Measurements from ENCODE around the gene DPP6. TPM values are rescaled to one million over a fixed set of nuclear protein-coding genes. Genes with fewer than 3 reads are reported as not detected.
"Not testable (repeated sequence)": the region's sequence is repeated elsewhere in the genome, so short reads cannot be mapped to it uniquely, and the experiment has no call there.

Gene DPP6
- total RNA-seq, 8 experiments from 2014 or later = 0.07 to 21.1 (median 1.7) TPM

DNA sequence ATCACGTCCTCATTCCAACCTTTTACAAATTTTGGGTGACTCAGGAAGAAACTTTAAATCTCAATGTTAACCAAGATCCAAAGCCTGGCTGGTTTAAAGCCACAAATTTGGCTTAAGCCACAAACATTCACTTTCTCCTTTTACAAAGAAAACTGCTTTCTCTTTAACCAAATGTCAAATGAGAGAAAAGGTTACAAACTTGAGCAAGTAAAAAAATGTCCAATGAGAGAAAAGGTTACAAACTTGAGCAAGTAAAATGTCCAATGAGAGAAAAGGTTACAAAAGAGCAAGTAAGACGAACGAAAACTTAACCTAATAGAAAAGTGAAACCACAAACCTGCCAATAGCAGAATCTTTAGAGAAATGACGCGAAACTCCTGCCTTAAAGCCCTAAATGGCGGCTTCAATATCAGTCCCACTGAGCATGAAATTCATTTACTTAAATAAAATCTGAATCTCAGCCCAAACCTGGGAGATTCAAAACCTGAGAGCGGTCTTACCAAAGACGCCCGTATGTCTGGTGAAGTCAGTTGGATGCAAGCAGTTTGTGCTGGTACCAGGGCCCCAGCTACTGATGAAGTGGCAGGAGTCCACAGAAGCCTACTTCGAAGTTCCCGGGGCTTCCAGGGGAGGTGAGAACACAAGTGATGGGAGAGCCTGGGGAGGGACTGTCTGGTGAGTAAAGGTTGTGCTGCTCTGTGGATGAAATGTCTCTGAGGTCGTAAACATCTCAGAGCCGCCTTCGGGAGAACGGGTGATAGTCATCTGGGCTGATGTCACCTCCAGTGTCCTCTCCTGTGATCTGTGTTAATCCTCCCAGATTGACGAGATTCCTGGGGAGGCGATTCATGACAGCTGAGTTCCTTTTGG is 876.2 kb downstream of the DPP6 start:
- 0 to 78% (median 62%) methylated on average over 3 to 14 of the region's 17 CpGs; no CpG with 5 or more reads in 1 of the 10 experiments for WGBS, 10 experiments
- in situ Hi-C loops (cut with MboI; ENCODE audit: low pct_unique_long_range_greater_than_20kb in 2 of 9, low sequenced_read_pairs in 9 of 9, unreplicated experiment in 9 of 9) = loop anchor here in 2 of 9 experiments (10.0 to 25.0 kb wide), 2 partner anchors 416 to 834 kb away; no protein-coding TSS in a partner anchor

GRCh38 chr7:154929006-154929726 is 877.0 kb downstream of the DPP6 start:
- Histone ChIP-seq H3K4me1 (replicated peaks in 1 of 2) (no peaks in the 10 kb centered on the region), H3K27ac (no peak overlapping the region), H3K4me3 (no peak overlapping the region)
- peak in 3 of 8 experiments; percentile 28 to 45 (median 34) for ATAC-seq (replicated peaks in 6 of 8)
- 20 to 97% (median 80%) methylated on average over 1 to 7 of the region's 9 CpGs; no CpG with 5 or more reads in 3 of the 10 experiments for WGBS, 10 experiments
- in situ Hi-C loops (cut with MboI; ENCODE audit: low pct_unique_long_range_greater_than_20kb in 2 of 9, low sequenced_read_pairs in 9 of 9, unreplicated experiment in 9 of 9) = loop anchor here in 2 of 9 experiments (10.0 to 25.0 kb wide), 2 partner anchors 416 to 833 kb away; no protein-coding TSS in a partner anchor

More for the DNA sequence above, 876.2 kb downstream of the DPP6 start:
- H3K4me1 ChIP-seq (replicated peaks in 1 of 2) = no peaks in the 10 kb centered on the region
- no peak overlapping the region for H3K4me3 ChIP-seq
- no peak overlapping the region for H3K27ac ChIP-seq
- peak in 3 of 8 experiments; percentile 80 to 82 (median 81) for ATAC-seq (replicated peaks in 6 of 8)

DNA sequence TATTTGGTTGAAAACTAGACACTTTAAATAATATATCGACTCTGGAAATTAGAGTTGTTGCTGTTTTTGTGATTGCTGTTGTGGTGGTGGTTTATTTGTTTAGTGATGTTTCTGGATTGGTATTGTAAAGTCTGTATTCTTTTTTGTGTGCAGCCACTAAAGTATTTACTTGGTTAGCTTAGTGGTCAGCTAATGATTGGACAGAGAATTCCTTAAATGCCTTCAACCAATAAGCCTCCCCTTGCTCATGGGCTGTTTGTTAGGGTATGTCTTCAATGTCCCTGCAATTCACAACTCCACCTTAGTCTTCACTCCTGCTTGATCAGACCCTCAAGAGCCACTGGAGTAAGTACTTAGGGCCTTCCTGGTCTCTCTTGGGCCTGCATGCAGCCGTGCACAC is 879.7 kb downstream of the DPP6 start:
- in situ Hi-C loops (cut with MboI; ENCODE audit: low pct_unique_long_range_greater_than_20kb in 2 of 9, low sequenced_read_pairs in 9 of 9, unreplicated experiment in 9 of 9) = loop anchor here in 1 of 9 experiments (25.0 kb wide), 1 partner anchor 830 kb away; no protein-coding TSS in a partner anchor

DNA sequence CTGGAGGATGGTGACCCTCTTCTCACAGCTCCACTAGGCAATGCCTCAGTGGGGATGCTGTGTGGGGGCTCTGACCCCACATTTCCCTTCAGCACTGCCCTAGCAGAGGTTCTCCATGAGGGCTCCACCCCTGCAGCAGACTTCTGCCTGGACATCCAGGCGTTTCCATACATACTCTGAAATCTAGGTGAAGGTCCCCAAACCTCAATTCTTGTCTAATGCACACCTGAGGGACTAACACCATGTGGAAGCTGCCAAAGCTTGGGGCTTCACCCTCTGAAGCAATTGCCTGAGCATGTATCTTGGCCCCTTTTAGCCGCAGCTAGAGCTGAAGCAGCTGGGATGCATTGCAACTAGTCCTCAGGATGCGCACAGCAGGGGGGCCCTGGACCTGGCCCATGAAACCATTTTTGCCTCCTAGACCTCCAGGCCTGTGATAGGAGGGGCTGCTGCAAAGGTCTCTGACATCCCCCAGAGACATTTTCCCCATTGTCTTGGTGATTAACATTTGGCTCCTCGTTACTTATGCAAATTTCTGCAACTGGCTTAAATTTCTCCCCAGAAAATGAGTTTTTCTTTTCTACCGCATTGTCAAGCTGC is 882.3 kb downstream of the DPP6 start:
- WGBS, 10 experiments = 43 to 83% (median 70%) methylated on average over 1 to 4 of the region's 5 CpGs; no CpG with 5 or more reads in 1 of the 10 experiments
- not testable (repeated sequence) for H3K4me1 ChIP-seq (replicated peaks in 1 of 2); H3K4me3 ChIP-seq; ATAC-seq (replicated peaks in 6 of 8); H3K27ac ChIP-seq
- in situ Hi-C loops (cut with MboI; ENCODE audit: low pct_unique_long_range_greater_than_20kb in 2 of 9, low sequenced_read_pairs in 9 of 9, unreplicated experiment in 9 of 9) = loop anchor here in 1 of 9 experiments (25.0 kb wide), 1 partner anchor 828 kb away; no protein-coding TSS in a partner anchor

More for the DNA sequence above, 879.7 kb downstream of the DPP6 start:
- Histone ChIP-seq H3K27ac (no peak overlapping the region), H3K4me1 (replicated peaks in 1 of 2) (no peaks in the 10 kb centered on the region), H3K4me3 (no peak overlapping the region)
- 67 to 100% (median 89%) methylated on average over 1 to 2 of the region's 2 CpGs; no CpG with 5 or more reads in 1 of the 10 experiments for WGBS, 10 experiments
- ATAC-seq (replicated peaks in 6 of 8) = no peak

DNA sequence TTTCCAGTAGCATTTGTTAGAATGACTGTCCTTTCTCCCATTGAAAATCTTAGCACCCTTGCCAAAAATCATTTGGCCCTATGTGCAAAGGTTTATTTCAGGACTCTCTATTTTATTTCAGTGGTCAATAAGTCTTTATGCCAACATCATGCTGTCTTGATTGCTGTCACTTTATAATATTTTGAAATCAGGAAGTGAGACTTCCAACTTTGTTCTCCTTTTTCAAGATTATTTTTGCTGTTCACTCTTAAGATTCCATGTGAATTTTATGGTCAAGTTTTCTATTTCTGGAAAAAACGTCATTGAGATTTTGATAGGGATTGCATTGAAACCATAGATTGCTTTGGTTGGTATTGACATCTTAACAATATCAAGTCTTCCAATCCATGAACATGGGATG is 885.6 kb downstream of the DPP6 start:
- Histone ChIP-seq H3K4me3 (no peak overlapping the region), H3K4me1 (replicated peaks in 1 of 2) (no peaks in the 10 kb centered on the region), H3K27ac (no peak overlapping the region)
- WGBS, 10 experiments = 0 to 100% (median 41%) methylated on average over 1 of the region's 1 CpG; no CpG with 5 or more reads in 1 of the 10 experiments
- no peak for ATAC-seq (replicated peaks in 6 of 8)
- in situ Hi-C loops (cut with MboI; ENCODE audit: low pct_unique_long_range_greater_than_20kb in 2 of 9, low sequenced_read_pairs in 9 of 9, unreplicated experiment in 9 of 9) = loop anchor here in 1 of 9 experiments (25.0 kb wide), 1 partner anchor 824 kb away; no protein-coding TSS in a partner anchor

DNA sequence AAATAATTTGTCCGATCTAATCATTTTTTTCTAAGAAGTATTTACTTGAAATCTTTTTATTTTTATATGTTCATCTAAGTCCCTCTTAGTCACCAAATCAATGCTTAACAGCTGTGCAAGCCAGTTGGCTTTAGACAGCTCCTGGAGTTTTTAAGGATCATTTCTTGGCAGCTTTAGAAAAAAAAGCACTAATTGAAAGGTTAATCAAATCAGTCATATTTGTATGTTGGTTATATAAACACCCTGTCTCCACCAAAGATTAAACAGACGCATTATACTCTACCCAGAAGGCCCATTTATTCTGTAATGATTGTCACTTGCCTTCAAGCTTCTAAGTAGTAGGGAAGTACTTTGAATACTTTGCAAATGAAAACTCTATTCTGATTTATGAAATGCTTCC is 890.5 kb downstream of the DPP6 start:
- in situ Hi-C loops (cut with MboI; ENCODE audit: low pct_unique_long_range_greater_than_20kb in 2 of 9, low sequenced_read_pairs in 9 of 9, unreplicated experiment in 9 of 9) = loop anchor here in 1 of 9 experiments (25.0 kb wide), 1 partner anchor 820 kb away; no protein-coding TSS in a partner anchor
- WGBS, 10 experiments = 44 to 100% (median 95%) methylated on average over 1 to 2 of the region's 2 CpGs
- H3K27ac ChIP-seq = no peak overlapping the region

More for the DNA sequence above, 890.5 kb downstream of the DPP6 start:
- H3K4me3 ChIP-seq = no peak overlapping the region
- H3K4me1 ChIP-seq (replicated peaks in 1 of 2) = no peaks in the 10 kb centered on the region
- ATAC-seq (replicated peaks in 6 of 8) = no peak

Measured in motor neuron (in vitro differentiated cells).